Activated CD8-positive, alpha-beta memory T cell treated with anti-CD3 and anti-CD28 coated beads, Interleukin-2, amount 50 U/mL, for 1 hour (primary cell): ENCODE measurements around the gene IL16.
"Not testable (repeated sequence)": the region's sequence is repeated elsewhere in the genome, so short reads cannot be mapped to it uniquely, and the experiment has no call there.

ENCODE experiments used
- DNase-seq: peaks from one replicate; pipeline ENCODE4 v3.0.0-alpha.2; 2020; ENCODE audit errors: extremely low read depth

IL16 gene

GRCh38 chr15:81196576-81197254 lies at the start of gene IL16:
Gene IL16 (plus strand): TSS chr15:81196879. CDS start chr15:81225400, 28,521 bp downstream.
- DNase-seq: no peak

DNA sequence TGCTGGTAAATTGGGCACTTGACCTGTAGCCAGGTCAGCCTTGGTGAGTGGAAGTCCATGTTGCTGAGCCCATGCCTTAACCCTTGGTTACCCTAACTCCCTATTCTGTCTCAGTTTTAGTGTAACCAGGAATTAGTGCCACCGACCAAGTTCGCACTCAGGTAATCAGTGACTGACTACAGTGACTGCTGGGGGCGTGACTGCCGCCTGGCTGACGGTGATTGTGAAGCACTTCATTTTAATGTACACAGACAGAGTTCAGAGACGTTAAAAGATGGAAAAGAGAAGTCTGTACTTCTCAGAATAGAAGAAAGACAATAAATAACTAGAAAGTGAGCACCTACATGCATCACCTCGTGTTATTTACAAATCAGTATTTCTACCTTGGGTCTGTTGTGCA lies 45.3 kb upstream of the IL16 start:
- DNase-seq: no peak

DNA sequence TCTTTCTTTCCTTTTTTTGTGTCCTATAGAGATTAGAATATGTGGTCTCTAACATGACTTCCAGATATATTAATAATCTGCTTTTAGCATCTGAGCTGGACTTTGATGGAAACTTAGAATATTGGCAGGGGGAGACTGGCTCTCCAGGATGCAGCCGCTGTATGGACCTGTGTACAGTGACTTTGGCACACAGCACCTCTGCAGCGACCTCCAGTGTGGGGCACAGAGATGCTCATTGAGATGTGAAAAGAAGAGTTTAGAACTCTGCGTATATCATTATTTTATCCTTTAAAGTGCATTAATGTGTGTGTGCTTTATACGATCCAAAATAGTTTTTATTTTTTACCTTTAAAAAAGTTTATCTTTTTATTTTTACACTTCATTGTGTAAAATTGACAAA lies 44.3 kb upstream of the IL16 start:
- no peak for DNase-seq

- DNase-seq: no peak
Observed at GRCh38 chr15:81152799-81153198, 43.9 kb upstream of the IL16 start.

DNA sequence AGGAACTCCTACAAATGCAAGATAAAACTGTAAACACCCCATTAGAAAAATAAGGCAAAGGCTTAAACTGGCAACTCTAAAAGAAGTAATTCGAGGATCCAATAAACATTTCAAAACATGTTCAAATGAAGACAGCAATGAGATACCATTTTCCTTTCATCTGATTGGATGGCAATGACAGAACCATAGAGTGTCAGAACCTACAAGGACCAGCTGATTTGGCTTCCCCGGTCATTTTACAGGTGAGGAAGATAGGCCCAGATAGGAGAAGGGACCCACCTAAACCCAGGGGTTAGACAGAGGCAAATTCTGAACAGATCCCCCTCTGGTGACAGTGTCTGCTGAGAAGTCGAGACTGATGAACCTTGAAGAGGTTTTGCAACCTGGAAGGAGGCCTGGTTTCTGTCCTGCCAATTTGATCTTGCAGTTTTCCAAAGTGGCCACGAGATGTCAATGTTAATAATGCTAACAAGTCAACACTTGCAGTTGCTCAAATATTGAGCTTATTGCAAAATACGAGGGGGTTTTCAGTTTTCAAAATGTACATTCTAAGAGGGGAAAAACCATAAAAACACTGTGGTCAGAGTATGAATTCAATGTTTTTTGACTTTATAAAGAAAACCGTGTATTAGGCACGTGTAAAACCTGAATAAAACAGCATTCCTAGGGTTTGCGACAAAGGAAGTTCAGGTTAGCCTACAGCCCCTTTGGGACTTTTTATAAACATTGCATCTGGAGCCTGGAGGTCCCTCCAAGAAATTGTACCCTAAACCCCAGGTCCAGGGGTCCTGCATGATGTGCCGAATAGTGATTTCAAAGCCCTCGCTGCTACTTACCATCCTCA lies 41.1 kb upstream of the IL16 start:
- DNase-seq: no peak

- DNase-seq: no peak
Observed at GRCh38 chr15:81156324-81156723, 40.4 kb upstream of the IL16 start.

GRCh38 chr15:81157195-81157938 lies 39.3 kb upstream of the IL16 start:
- DNase-seq: no peak

- no peak for DNase-seq
Observed at GRCh38 chr15:81157939-81158223, 38.8 kb upstream of the IL16 start.

DNA sequence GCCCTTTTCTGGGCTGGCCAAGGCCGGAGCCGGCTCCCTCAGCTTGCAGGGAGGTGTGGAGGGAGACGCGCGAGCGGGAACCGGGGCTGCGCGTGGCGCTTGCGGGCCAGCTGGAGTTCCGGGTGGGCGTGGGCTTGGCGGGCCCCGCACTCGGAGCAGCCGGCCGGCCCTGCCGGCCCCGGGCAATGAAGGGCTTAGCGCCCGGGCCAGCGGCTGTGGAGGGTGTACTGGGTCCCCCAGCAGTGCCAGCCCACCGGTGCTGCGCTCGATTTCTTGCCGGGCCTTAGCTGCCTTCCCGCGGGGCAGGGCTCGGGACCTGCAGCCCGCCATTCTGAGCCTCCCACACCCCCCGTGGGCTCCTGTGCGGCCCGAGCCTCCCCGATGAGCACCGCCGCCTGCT lies 38.1 kb upstream of the IL16 start:
- DNase-seq: not testable (repeated sequence)

DNA sequence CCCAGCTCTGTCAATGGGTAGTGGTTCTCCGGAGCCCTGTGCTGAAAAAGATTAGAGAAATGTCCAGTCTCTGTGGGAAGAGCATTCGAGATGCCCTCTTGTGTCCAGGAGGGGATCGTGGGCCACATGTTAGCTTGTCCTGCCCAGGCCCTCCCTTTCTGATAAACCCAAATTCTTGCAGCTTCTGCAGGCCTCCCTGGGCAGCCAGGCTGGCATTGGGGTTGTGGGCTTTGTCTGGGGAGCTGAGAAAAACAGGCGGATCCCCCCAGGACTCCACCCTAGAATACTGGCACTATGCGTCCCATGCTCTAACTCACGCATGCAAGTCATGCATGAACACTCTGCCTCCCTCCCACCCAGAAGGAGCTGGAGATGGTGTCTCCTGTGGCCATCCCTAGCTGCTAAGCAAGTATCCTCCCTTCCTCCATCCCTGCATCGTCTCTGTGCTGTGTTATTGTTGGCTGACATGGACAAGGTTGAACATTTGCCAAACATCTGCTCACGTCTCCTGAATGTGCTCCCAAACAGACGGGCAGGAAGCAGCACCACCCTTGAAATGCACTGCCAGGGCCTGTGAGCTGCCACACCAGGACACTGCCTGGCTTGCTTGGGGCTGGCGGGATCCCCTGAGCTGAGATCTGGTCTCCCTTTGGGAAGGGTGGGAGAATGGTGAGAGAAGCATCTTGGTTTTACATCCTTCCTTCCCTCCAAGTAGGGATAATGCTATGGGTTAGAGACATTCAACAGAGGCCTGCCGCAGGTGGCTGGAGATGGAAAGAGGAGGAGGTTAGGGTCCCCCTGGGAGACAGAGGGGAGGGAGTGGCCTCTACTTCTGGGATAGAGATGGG lies 36.1 kb upstream of the IL16 start:
- no peak for DNase-seq

GRCh38 chr15:81161160-81161673 lies 35.5 kb upstream of the IL16 start:
- DNase-seq: no peak

DNA sequence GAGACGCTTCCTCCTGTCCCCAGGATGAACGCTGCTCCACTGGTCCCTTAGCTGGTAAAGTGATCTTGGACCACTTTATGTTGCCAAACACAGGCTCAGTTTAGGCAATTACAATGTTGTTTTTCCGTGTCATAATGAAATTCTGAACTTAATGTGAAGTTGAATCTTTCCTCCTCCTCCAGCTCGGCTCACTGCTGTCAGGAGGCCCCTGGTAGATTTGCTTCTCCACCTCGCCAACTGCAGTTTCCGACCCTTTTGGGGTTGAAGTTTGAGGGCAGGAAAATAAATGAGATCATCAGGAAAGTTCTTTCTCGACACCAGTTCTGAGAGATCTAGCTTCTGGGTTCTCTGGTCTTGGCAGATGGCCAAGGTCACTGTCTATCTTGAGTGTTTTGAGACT lies 34.8 kb upstream of the IL16 start:
- DNase-seq: no peak

GRCh38 chr15:81163961-81164800 lies 32.5 kb upstream of the IL16 start:
- DNase-seq: no peak

GRCh38 chr15:81165535-81165934 lies 31.1 kb upstream of the IL16 start:
- DNase-seq: no peak

- DNase-seq: no peak
Observed at GRCh38 chr15:81166636-81167305, 29.9 kb upstream of the IL16 start.

DNA sequence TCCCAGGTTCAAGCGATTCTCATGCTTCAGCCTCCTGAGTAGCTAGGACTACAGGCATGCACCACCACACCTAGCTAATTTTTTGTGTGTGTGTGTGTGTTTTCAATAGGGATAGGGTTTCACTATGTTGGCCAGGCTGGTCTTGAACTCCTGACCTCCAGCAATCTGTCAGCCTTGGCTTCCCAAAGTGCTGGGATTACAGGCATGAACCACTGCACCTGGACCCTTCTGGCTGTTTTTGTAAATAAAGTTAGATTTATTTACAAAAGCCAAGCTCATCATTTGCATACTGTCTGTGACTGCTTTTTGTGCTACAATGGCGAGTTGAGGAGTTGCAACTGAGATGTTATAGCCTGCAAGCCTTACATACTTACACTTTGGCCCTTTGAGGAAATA lies 28.6 kb upstream of the IL16 start:
- no peak for DNase-seq

DNA sequence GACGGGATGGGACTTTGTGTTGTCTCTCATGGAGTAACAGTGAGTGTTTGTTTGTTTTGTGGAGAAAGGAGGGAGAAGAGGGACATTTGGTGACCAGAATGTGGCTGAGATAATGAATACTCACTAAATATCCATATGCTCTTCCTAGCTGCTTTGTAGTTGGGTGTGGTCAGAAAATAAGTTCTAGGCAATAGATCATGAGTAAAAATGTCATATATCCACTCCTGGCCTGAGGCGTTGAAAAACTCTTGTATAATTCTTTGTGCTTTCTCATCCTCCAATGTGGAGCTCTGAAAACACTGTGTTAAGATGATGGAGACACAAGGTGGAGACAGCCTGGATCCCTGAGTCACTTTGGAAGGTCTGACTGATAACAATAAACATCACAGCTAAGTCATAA lies 28.0 kb upstream of the IL16 start:
- DNase-seq: no peak

DNA sequence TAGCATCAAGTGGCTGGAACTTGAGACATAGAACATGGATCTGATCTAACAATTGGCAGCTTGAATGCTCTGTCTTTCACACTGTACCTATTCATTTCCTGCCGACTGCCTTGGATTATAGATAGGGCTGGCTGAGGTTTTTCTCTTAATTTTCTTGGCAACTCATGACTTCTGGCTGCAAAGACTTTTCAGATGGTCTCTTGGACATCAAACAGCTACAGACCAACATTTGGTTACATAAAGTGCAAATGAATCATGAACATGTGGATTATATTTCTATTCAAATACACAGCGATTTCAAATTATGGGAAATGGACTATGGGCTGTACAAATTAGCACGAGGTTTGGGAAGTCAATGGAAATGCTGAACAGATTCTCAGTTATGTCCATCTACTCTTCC lies 26.2 kb upstream of the IL16 start:
- no peak for DNase-seq

DNA sequence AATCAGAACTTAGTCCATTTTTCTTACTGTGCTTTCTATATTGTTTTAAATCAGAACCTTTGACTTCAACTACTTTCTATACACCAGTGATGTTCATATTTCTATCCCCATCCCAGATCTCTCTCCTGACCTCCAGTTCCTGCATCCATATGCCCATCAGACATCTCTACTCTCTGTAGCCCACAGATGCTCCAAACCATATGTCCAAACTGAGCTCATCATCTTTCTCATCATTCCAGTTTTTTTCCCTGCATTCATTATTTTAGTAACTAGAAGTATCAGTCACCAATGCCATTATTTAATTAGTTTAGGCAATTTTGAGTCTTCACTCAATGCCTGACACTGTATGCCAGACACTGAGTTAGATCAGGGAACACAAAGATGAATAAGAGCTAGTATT lies 25.4 kb upstream of the IL16 start:
- no peak for DNase-seq

GRCh38 chr15:81174125-81174791 lies 22.4 kb upstream of the IL16 start:
- no peak for DNase-seq
